Hindlimb muscle (tissue), 1 donor: ENCODE results near the gene SLC25A15. TPM values are rescaled to one million over a fixed set of nuclear protein-coding genes. Genes with fewer than 3 reads are reported as not detected.
"Not testable (repeated sequence)": the region's sequence is repeated elsewhere in the genome, so short reads cannot be mapped to it uniquely, and the experiment has no call there.

Experiments
- DNase-seq: peaks from one replicate; pipeline ENCODE4 v3.0.0-alpha.2; 2013
- polyA plus RNA-seq: library from polyadenylated mRNA; unstranded; fragments of 120-200 nt; gene quantifications from one replicate; pipeline ENCODE4 v1.2.1, GENCODE V29; 2013; ENCODE audit not compliant: insufficient read length

The SLC25A15 gene
- polyA plus RNA-seq, 1 donor: 12.6 TPM

GRCh38 chr13:40782971-40783370 lies 6.4 kb upstream of the SLC25A15 start:
- DNase-seq: not testable (repeated sequence)

- no peak for DNase-seq
Measured at GRCh38 chr13:40784540-40784939, 4.9 kb upstream of the SLC25A15 start.

- DNase-seq: no peak
Measured at GRCh38 chr13:40786568-40786996, 2.8 kb upstream of the SLC25A15 start.

- no peak for DNase-seq
Measured at GRCh38 chr13:40787062-40787461, 2.3 kb upstream of the SLC25A15 start.

- not testable (repeated sequence) for DNase-seq
Measured at GRCh38 chr13:40788540-40789274, 704 bp upstream of the SLC25A15 start.

- DNase-seq: no peak
Measured at GRCh38 chr13:40790154-40790616, 774 bp downstream of the SLC25A15 start.

GRCh38 chr13:40792284-40793051 lies 3.1 kb downstream of the SLC25A15 start:
- DNase-seq: no peak

- no peak for DNase-seq
Measured at GRCh38 chr13:40793339-40793738, 3.9 kb downstream of the SLC25A15 start.

- DNase-seq: no peak
Measured at GRCh38 chr13:40794414-40795368, 5.3 kb downstream of the SLC25A15 start.

GRCh38 chr13:40796649-40797048 lies 7.2 kb downstream of the SLC25A15 start:
- DNase-seq: no peak

GRCh38 chr13:40798380-40798779 lies 9.0 kb downstream of the SLC25A15 start:
- no peak for DNase-seq

GRCh38 chr13:40799508-40799907 lies 10.1 kb downstream of the SLC25A15 start:
- DNase-seq: no peak

- no peak for DNase-seq
Measured at GRCh38 chr13:40800559-40800958, 11.1 kb downstream of the SLC25A15 start.

- no peak for DNase-seq
Measured at GRCh38 chr13:40801255-40802217, 12.1 kb downstream of the SLC25A15 start.

GRCh38 chr13:40803316-40803715 lies 13.9 kb downstream of the SLC25A15 start:
- no peak for DNase-seq

- DNase-seq: no peak
Measured at GRCh38 chr13:40806241-40806640, 16.8 kb downstream of the SLC25A15 start.

GRCh38 chr13:40809471-40809870 lies 20.1 kb downstream of the SLC25A15 start:
- DNase-seq: no peak

GRCh38 chr13:40812102-40812501 lies 22.7 kb downstream of the SLC25A15 start:
- DNase-seq: no peak

- DNase-seq: no peak
Measured at GRCh38 chr13:40812724-40813445, 23.5 kb downstream of the SLC25A15 start.

- DNase-seq: no peak
Measured at GRCh38 chr13:40813667-40814454, 24.4 kb downstream of the SLC25A15 start.
